ENCODE results near the gene FCHO2. TPM values are rescaled to one million over a fixed set of nuclear protein-coding genes. Genes with fewer than 3 reads are reported as not detected.

Gene FCHO2, protein sequence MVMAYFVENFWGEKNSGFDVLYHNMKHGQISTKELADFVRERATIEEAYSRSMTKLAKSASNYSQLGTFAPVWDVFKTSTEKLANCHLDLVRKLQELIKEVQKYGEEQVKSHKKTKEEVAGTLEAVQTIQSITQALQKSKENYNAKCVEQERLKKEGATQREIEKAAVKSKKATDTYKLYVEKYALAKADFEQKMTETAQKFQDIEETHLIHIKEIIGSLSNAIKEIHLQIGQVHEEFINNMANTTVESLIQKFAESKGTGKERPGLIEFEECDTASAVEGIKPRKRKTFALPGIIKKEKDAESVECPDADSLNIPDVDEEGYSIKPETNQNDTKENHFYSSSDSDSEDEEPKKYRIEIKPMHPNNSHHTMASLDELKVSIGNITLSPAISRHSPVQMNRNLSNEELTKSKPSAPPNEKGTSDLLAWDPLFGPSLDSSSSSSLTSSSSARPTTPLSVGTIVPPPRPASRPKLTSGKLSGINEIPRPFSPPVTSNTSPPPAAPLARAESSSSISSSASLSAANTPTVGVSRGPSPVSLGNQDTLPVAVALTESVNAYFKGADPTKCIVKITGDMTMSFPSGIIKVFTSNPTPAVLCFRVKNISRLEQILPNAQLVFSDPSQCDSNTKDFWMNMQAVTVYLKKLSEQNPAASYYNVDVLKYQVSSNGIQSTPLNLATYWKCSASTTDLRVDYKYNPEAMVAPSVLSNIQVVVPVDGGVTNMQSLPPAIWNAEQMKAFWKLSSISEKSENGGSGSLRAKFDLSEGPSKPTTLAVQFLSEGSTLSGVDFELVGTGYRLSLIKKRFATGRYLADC
- total RNA-seq (2021; ENCODE audit: unreplicated experiment) (25.3 TPM), Bru-seq, nascent RNA (percentile 87 among the genes with signal in this experiment), BruChase-seq, experiment 1, labeled RNA remaining after a 2-hour chase (percentile 77 among the genes with signal in this experiment), BruChase-seq, experiment 2, labeled RNA remaining after a 6-hour chase (percentile 72 among the genes with signal in this experiment)
- polyA plus RNA-seq (2012; ENCODE audit: insufficient read length): 12.2 TPM
- long read RNA-seq, partial matches to known transcripts: 7 of 13 reads
- long read RNA-seq, other reads (novel, unspliced or antisense): 6 of 13 reads

- DNase-seq (ENCODE audit: low read depth, low spot score) (peak; percentile 78), ATAC-seq (peak; percentile 91)
- Histone ChIP-seq H3K27ac (ENCODE audit: low read length) (peak within 1 kb of the TSS; percentile 93), H3K4me3 (ENCODE audit: low read depth in 2 of 2, low read length in 2 of 2) (peak within 1 kb of the TSS; percentile 71 to 77), H3K36me3 (ENCODE audit: control insufficient read depth, insufficient read depth, low read length) (no peaks in the 10 kb centered on the region), H3K27me3 (ENCODE audit: control insufficient read depth, insufficient read depth, low read length) (no peaks in the 10 kb centered on the region), H3K4me1 (ENCODE audit: control insufficient read depth, insufficient read depth, low read length) (peaks cover 30% of the 10 kb centered on the region), H3K9me3 (ENCODE audit: control insufficient read depth, insufficient read depth, low read depth, low read length) (no peaks in the 10 kb centered on the region)
- in situ Hi-C loops (cut with HindIII; ENCODE audit: low pct_unique_long_range_greater_than_20kb, low sequenced_read_pairs): no loop called here
- BruUV-seq (replicated peaks): no TSS peak
- intact Hi-C loops (cut with micrococcal nuclease; ENCODE audit: unreplicated experiment): no loop called here
- ChIA-PET CTCF (interaction anchor here (0.7 to 1.0 kb wide), 2 partner anchors 14 to 260 kb away, joined by 3 to 4 read pairs; no protein-coding TSS in a partner anchor), POLR2A (interaction anchor here (0.5 to 0.6 kb wide), 3 partner anchors 11 to 1360 kb away, joined by 3 to 9 read pairs (median 4); no protein-coding TSS in a partner anchor)
- TF ChIP-seq REST (IDR thresholded peaks at IDR 0.05; ENCODE audit: insufficient read depth in 1 of 2, low read depth in 2 of 2, low read length in 1 of 2): no peak
- TF ChIP-seq, protein P1, sequence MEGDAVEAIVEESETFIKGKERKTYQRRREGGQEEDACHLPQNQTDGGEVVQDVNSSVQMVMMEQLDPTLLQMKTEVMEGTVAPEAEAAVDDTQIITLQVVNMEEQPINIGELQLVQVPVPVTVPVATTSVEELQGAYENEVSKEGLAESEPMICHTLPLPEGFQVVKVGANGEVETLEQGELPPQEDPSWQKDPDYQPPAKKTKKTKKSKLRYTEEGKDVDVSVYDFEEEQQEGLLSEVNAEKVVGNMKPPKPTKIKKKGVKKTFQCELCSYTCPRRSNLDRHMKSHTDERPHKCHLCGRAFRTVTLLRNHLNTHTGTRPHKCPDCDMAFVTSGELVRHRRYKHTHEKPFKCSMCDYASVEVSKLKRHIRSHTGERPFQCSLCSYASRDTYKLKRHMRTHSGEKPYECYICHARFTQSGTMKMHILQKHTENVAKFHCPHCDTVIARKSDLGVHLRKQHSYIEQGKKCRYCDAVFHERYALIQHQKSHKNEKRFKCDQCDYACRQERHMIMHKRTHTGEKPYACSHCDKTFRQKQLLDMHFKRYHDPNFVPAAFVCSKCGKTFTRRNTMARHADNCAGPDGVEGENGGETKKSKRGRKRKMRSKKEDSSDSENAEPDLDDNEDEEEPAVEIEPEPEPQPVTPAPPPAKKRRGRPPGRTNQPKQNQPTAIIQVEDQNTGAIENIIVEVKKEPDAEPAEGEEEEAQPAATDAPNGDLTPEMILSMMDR (IDR thresholded peaks at IDR 0.05): peak; percentile 97
- peak; percentile 54; the same call in 1 of the 2 replicates for TF ChIP-seq SIN3A (IDR thresholded peaks at IDR 0.05; ENCODE audit: borderline replicate concordance, insufficient read depth, low read depth, low read length)
- TF ChIP-seq POLR2AphosphoS5 (IDR thresholded peaks at IDR 0.05; ENCODE audit: low read depth, low read length): peak; percentile 90
- no peak for TF ChIP-seq TCF7L2 (IDR thresholded peaks at IDR 0.05; ENCODE audit: low read depth, low read length)
These were observed at the start of gene FCHO2 for GRCh38 chr5:72955768-72956323. Gene FCHO2 (plus strand): TSS chr5:72956041. CDS start chr5:72956097, 56 bp downstream.

DNA sequence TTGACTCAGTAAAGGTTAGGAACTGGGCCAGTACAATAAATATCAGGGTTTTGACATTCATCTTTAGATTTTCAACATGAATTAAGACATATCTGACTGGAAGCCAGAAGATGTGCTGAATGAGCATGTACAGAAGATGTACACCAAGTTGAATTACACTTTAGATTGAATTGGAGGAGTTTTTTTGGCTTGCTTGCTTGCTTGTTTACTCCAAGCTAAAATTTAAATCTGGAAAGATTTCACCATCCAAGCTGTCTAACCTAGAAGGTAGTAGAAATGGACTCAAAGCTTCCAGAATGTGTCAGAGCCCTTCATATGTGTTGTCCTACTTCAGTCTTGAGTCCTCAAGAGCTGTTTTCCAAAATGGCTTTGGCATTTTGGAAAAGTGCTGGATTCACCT is 49.0 kb upstream of the FCHO2 start:
- H3K4me3 ChIP-seq (ENCODE audit: low read depth in 2 of 2, low read length in 2 of 2): no peak overlapping the region
- BruUV-seq (replicated peaks): no TSS peak
- H3K9me3 ChIP-seq (ENCODE audit: control insufficient read depth, insufficient read depth, low read depth, low read length): no peaks in the 10 kb centered on the region
- no peak overlapping the region for H3K27ac ChIP-seq (ENCODE audit: low read length)
- POLR2A ChIA-PET: no interaction called here
- in situ Hi-C loops (cut with HindIII; ENCODE audit: low pct_unique_long_range_greater_than_20kb, low sequenced_read_pairs): no loop called here
- CTCF ChIA-PET: no interaction called here
- no peak for ATAC-seq
- no peaks in the 10 kb centered on the region for H3K27me3 ChIP-seq (ENCODE audit: control insufficient read depth, insufficient read depth, low read length)
- H3K36me3 ChIP-seq (ENCODE audit: control insufficient read depth, insufficient read depth, low read length): peaks cover 71% of the 10 kb centered on the region
- intact Hi-C loops (cut with micrococcal nuclease; ENCODE audit: unreplicated experiment): no loop called here
- no peak for DNase-seq (ENCODE audit: low read depth, low spot score)
- H3K4me1 ChIP-seq (ENCODE audit: control insufficient read depth, insufficient read depth, low read length): no peaks in the 10 kb centered on the region
- TF ChIP-seq SIN3A (IDR thresholded peaks at IDR 0.05; ENCODE audit: borderline replicate concordance, insufficient read depth, low read depth, low read length): no peak
- TF ChIP-seq REST (IDR thresholded peaks at IDR 0.05; ENCODE audit: insufficient read depth in 1 of 2, low read depth in 2 of 2, low read length in 1 of 2): no peak
- no peak for TF ChIP-seq POLR2AphosphoS5 (IDR thresholded peaks at IDR 0.05; ENCODE audit: low read depth, low read length)
- TF ChIP-seq, protein P1 (IDR thresholded peaks at IDR 0.05): no peak
- TF ChIP-seq TCF7L2 (IDR thresholded peaks at IDR 0.05; ENCODE audit: low read depth, low read length): no peak

Measured in Panc1 (cell line).